A549 (cell line): Measurements from ENCODE around the gene NUDT16L1. TPM values are rescaled to one million over a fixed set of nuclear protein-coding genes. Genes with fewer than 3 reads are reported as not detected.

Experiments
- ATAC-seq, 2 experiments: fragments of 200-7000 bp in 1 of 2; fragments of >200 bp in 1 of 2; cut with Nextera tagmentation in 1 of 2; cut with Tn5 transposase in 1 of 2; 3 replicates each; pipeline versions ENCODE4 v1.8.0 to v1.9.1; 2018 to 2020; ENCODE audit warnings: mild to moderate bottlenecking in 1 of 2, moderate library complexity in 1 of 2
- CTCF ChIA-PET: fragments of 300-600 bp; sonication (Branson Sonifier 250); formaldehyde crosslinking; extraction: SDS; loops from one replicate; lab custom pipeline; 2021; ENCODE audit warnings: antibody characterized with exemption, inconsistent platforms; lab: Yijun Ruan, JAX
- POLR2A ChIA-PET: fragments of 350-600 bp; formaldehyde crosslinking; extraction: SDS; loops from one replicate; lab custom pipeline; 2021; ENCODE audit warnings: antibody characterized with exemption, inconsistent platforms; lab: Yijun Ruan, JAX
- DNase-seq, 2 experiments: peaks; one replicate each; pipeline versions ENCODE4 v3.0.0 to v3.0.0-alpha.2; 2011 to 2016; ENCODE audit warnings: low read depth in 1 of 2, low spot score in 1 of 2
- FAIRE-seq: peaks from 2 replicates; lab custom pipeline; 2011; peaks lifted over from hg19 to GRCh38; lab: Jason Lieb, UNC
- H3K27ac ChIP-seq, 2 experiments: fragments of >200 bp; sonication (Bioruptor Twin); formaldehyde crosslinking; 3 replicates each; pipeline ENCODE4 v1.5.1; 2016 to 2017
- H3K4me1 ChIP-seq: fragments of >200 bp; sonication (Bioruptor Twin); formaldehyde crosslinking; 3 replicates; pipeline ENCODE4 v1.6.1; 2016
- H3K4me2 ChIP-seq: fragments of >200 bp; sonication (Bioruptor Twin); formaldehyde crosslinking; 3 replicates; pipeline ENCODE4 v1.6.1; 2016
- H3K4me3 ChIP-seq: fragments of >200 bp; sonication (Bioruptor Twin); formaldehyde crosslinking; 3 replicates; pipeline ENCODE4 v1.5.1; 2016
- H3K9me3 ChIP-seq: fragments of >200 bp; sonication (Bioruptor Twin); formaldehyde crosslinking; 3 replicates; pipeline ENCODE4 v1.6.1; 2016
- CEBPB ChIP-seq, 2 experiments: fragments of >200 bp in 1 of 2; sonication (Bioruptor Twin) in 1 of 2; formaldehyde crosslinking in 1 of 2; IDR thresholded peaks; 2 replicates each; pipeline ENCODE4 v1.6.1; 2012 to 2016
- CHD2 ChIP-seq: fragments of 150-350 bp; IDR thresholded peaks from 2 replicates; pipeline ENCODE4 v1.6.1; 2014; ENCODE audit warnings: low read length; ENCODE audit not compliant: partially characterized antibody
- EHMT2 ChIP-seq: fragments of 200-600 bp; sonication (generic); IDR thresholded peaks from 2 replicates; pipeline ENCODE4 v1.6.1; 2016; ENCODE audit warnings: antibody characterized with exemption, low read depth, mild to moderate bottlenecking, moderate library complexity
- FOSB ChIP-seq: fragments of 250-450 bp; sonication (Bioruptor Pico); IDR thresholded peaks from 2 replicates; pipeline ENCODE4 v1.5.0; 2020; ENCODE audit warnings: mild to moderate bottlenecking, moderate library complexity
- FOSL2 ChIP-seq, 2 experiments: fragments of 450-650 bp in 1 of 2; fragments of >200 bp in 1 of 2; sonication (Bioruptor Twin) in 1 of 2; formaldehyde crosslinking; IDR thresholded peaks; 2 replicates each; pipeline versions ENCODE4 v1.5.0 to v1.6.1; 2016 to 2020; ENCODE audit warnings: mild to moderate bottlenecking in 1 of 2, moderate library complexity in 1 of 2
- HDAC2 ChIP-seq: fragments of 200-600 bp; sonication (generic); IDR thresholded peaks from 2 replicates; pipeline ENCODE4 v1.6.1; 2016
- HEYL ChIP-seq: fragments of 250-450 bp; sonication (Bioruptor Pico); IDR thresholded peaks from 2 replicates; pipeline ENCODE4 v1.8.0; 2021; ENCODE audit warnings: mild to moderate bottlenecking, moderate library complexity
- HOXB13 ChIP-seq: fragments of 250-450 bp; sonication (Bioruptor Pico); IDR thresholded peaks from 2 replicates; pipeline ENCODE4 v1.5.0; 2020; ENCODE audit warnings: low read depth, mild to moderate bottlenecking, moderate library complexity
- KDM1A ChIP-seq: fragments of 200-600 bp; sonication (generic); IDR thresholded peaks from 2 replicates; pipeline ENCODE4 v1.6.1; 2016; ENCODE audit warnings: low read depth, mild to moderate bottlenecking
- KDM5A ChIP-seq: fragments of 200-600 bp; sonication (generic); IDR thresholded peaks from 2 replicates; pipeline ENCODE4 v1.6.1; 2016; ENCODE audit warnings: antibody characterized with exemption, mild to moderate bottlenecking
- MAFK ChIP-seq: fragments of 450-650 bp; IDR thresholded peaks from 2 replicates; pipeline ENCODE4 v1.6.1; 2014; ENCODE audit not compliant: partially characterized antibody
- MYC ChIP-seq: IDR thresholded peaks from 2 replicates; pipeline ENCODE4 v1.6.1; 2012; ENCODE audit warnings: mild to moderate bottlenecking, inconsistent platforms, low read length, improper control_type of control experiment, borderline replicate concordance
- NPAS2 ChIP-seq: fragments of 250-450 bp; sonication (Bioruptor Pico); IDR thresholded peaks from 2 replicates; pipeline ENCODE4 v1.8.0; 2022; ENCODE audit warnings: mild to moderate bottlenecking, moderate library complexity, borderline replicate concordance
- NR3C1 ChIP-seq: fragments of >200 bp; sonication (Bioruptor Twin); formaldehyde crosslinking; IDR thresholded peaks from 3 replicates; pipeline ENCODE4 v1.6.1; 2017
- RAD21 ChIP-seq, 2 experiments: fragments of >200 bp in 1 of 2; sonication (Bioruptor Twin) in 1 of 2; formaldehyde crosslinking in 1 of 2; IDR thresholded peaks in 1 of 2; conservative IDR thresholded peaks in 1 of 2; 2 replicates in 1 of 2; 3 replicates in 1 of 2; pipeline ENCODE4 v1.6.1; 2012 to 2018; ENCODE audit warnings: inconsistent platforms in 1 of 2
- RCOR1 ChIP-seq: fragments of 150-350 bp; IDR thresholded peaks from 2 replicates; pipeline ENCODE4 v1.6.1; 2014; ENCODE audit warnings: antibody characterized with exemption, low read length, low read depth
- ZFP36 ChIP-seq: fragments of 450-650 bp; IDR thresholded peaks from 2 replicates; pipeline ENCODE4 v1.6.1; 2014; ENCODE audit warnings: borderline replicate concordance; ENCODE audit not compliant: partially characterized antibody
- ZNF302 ChIP-seq: fragments of 250-450 bp; sonication (Bioruptor Pico); IDR thresholded peaks from 2 replicates; pipeline ENCODE4 v1.9.0; 2021; ENCODE audit warnings: inconsistent platforms, mild to moderate bottlenecking, moderate library complexity
- ZSCAN20 ChIP-seq: fragments of 250-450 bp; sonication (Bioruptor Pico); IDR thresholded peaks from 2 replicates; pipeline ENCODE4 v1.8.0; 2022; ENCODE audit warnings: mild to moderate bottlenecking, moderate library complexity
- WGBS: methylation state at CpG from one replicate; pipeline ENCODE4 v1.1.6; 2017; ENCODE audit errors: missing lambda C conversion rate; 5-methylcytosine and 5-hydroxymethylcytosine counted together
- polyA plus RNA-seq, 4 experiments: library from polyadenylated mRNA; depleted of rRNA in 3 of 4; stranded (reverse); fragments of >200 nt; fragmentation: RNase III in 1 of 4; extraction: RNeasy Plus Mini Kit Qiagen cat#74134 plus additional on column Dnase treatment in 1 of 4; gene quantifications; 2 replicates in 3 of 4; 3 replicates in 1 of 4; pipeline ENCODE4 v1.2.3, GENCODE V29; 2011 to 2017
- TF ChIP-seq, protein P1 (sequence below): fragments of >200 bp; sonication (Bioruptor Twin); formaldehyde crosslinking; IDR thresholded peaks from 3 replicates; pipeline ENCODE4 v1.5.1; 2016
- TF ChIP-seq, protein P2 (sequence below): IDR thresholded peaks from 2 replicates; pipeline ENCODE4 v1.6.1; 2012; ENCODE audit warnings: low read depth, borderline replicate concordance

The NUDT16L1 gene
- polyA plus RNA-seq, 2 of the 4 experiments (the other 2 are of a cell fraction), result 15.5 to 22.9 TPM

DNA sequence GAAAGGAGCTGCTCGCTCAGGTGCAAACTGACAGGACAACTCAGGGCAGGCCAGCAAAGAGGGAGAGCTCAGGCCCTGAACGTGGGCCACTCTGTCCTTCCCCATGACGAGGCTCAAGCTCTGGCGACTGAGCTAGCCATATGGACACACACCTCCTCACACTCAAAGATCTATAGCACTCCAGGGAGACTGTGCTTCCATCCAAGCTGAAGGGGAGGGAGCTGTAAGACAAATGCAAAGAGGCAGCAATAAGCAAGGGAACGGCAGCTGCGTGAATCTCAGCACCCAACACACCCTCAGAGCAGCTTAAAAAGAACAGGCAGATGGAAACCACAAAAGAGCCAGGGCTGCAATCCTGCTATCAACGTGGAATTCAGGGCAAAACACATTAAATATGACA, 13.5 kb downstream of the NUDT16L1 start (continued):
- TF ChIP-seq HDAC2 (no peak), RAD21 (conservative IDR thresholded peaks at IDR 0.05 in 1 of 2, IDR thresholded peaks at IDR 0.05 in 1 of 2) (no peak)
- TF ChIP-seq, all 56 proteins: peak for 0

DNA sequence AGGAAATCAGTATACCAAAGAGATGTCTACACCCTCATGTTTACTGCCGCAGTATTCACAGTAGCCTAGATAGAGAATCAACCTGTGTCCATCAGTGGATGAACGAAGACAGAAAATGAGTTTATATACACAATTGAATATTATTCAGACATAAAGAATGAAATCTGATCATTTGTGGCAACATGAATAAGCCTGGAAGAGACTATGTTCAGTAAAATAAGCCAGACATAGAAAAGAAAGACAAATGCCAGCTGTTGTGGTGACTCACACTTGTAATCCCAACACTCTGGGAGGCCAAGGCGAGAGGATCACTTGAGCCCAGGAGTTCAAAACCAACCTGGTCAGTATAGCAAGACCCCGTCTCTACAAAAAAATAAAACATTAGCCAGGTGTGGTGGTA, 16.1 kb downstream of the NUDT16L1 start:
- Histone ChIP-seq H3K9me3 (no peaks in the 10 kb centered on the region), H3K4me1 (no peaks in the 10 kb centered on the region), H3K27ac (no peak overlapping the region), H3K4me2 (no peak overlapping the region), H3K4me3 (no peak overlapping the region)
- ATAC-seq (no peak), DNase-seq (no peak), FAIRE-seq (no peak)
- POLR2A ChIA-PET, result no interaction called here
- TF ChIP-seq MYC (no peak), NR3C1 (no peak), MAFK (no peak), FOSL2 (IDR thresholded peaks at IDR 0.05) (no peak), FOSL2 (CRISPR knock-in tag; IDR thresholded peaks at IDR 0.05) (no peak), ZFP36 (no peak), KDM1A (no peak), CEBPB (IDR thresholded peaks at IDR 0.05) (no peak), ZSCAN20 (no peak), FOSB (CRISPR knock-in tag) (no peak)
- TF ChIP-seq, protein P1, sequence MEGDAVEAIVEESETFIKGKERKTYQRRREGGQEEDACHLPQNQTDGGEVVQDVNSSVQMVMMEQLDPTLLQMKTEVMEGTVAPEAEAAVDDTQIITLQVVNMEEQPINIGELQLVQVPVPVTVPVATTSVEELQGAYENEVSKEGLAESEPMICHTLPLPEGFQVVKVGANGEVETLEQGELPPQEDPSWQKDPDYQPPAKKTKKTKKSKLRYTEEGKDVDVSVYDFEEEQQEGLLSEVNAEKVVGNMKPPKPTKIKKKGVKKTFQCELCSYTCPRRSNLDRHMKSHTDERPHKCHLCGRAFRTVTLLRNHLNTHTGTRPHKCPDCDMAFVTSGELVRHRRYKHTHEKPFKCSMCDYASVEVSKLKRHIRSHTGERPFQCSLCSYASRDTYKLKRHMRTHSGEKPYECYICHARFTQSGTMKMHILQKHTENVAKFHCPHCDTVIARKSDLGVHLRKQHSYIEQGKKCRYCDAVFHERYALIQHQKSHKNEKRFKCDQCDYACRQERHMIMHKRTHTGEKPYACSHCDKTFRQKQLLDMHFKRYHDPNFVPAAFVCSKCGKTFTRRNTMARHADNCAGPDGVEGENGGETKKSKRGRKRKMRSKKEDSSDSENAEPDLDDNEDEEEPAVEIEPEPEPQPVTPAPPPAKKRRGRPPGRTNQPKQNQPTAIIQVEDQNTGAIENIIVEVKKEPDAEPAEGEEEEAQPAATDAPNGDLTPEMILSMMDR, result no peak
- WGBS, result 93% methylated on average over 4 of the region's 4 CpGs
- CTCF ChIA-PET, result interaction anchor here (1.2 kb wide), 1 partner anchor 94 kb away, joined by 3 read pairs; no protein-coding TSS in a partner anchor

DNA sequence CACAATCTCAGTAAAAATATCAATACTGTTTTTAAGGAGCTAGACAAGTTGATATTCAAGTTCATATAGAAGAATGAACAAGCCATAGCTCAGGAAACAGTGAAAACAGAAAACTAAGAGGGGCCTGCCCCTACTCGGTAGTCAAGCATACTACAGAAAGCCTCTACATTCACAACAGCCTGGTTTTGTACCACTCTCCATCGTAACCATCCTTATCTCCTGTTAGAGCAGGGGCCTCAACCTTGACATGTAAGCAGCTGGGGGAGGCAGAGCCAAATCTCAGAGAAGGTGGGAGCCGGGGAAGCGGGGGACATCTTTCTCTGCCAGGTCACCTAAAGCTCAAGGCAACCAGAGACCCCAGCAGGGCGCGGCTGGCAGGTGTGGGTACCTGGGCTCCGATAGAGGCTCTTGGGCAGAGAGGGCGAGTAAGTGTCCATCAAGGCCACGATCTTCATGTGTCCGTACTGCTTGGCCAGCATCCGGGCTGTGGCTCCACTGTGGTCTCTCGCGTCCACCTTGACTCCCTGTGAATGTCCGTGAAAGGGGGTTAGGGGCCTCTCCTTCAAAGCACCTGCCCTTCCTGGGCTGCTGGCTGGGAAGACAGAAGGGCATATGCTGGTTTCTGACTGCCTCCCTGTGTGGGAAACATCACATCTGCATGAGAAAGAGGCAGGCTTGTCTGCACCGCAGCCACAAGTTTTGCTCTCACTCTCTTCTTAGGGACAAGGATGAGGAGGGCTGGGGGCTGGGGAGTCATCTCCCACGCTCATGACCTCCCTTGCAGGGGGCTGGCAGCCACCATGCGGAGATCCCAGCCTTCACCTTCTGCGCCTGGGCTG, 20.5 kb downstream of the NUDT16L1 start:
- no peaks in the 10 kb centered on the region for H3K9me3 ChIP-seq
- ATAC-seq (no peak), FAIRE-seq (no peak), DNase-seq (no peak)
- no peaks in the 10 kb centered on the region for H3K4me1 ChIP-seq
- CTCF ChIA-PET, result interaction anchor here (1.7 kb wide), 1 partner anchor 64 kb away, joined by 4 read pairs; no protein-coding TSS in a partner anchor
- TF ChIP-seq CHD2 (no peak), HEYL (no peak), RCOR1 (no peak), MYC (no peak), ZNF302 (CRISPR knock-in tag) (no peak), HOXB13 (CRISPR knock-in tag) (no peak), ZFP36 (no peak), KDM5A (no peak), NPAS2 (CRISPR knock-in tag) (no peak), EHMT2 (no peak)
- TF ChIP-seq, protein P2, sequence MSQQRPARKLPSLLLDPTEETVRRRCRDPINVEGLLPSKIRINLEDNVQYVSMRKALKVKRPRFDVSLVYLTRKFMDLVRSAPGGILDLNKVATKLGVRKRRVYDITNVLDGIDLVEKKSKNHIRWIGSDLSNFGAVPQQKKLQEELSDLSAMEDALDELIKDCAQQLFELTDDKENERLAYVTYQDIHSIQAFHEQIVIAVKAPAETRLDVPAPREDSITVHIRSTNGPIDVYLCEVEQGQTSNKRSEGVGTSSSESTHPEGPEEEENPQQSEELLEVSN, result no peak
- H3K4me2 ChIP-seq, result no peak overlapping the region
- H3K27ac ChIP-seq, result no peak overlapping the region
- H3K4me3 ChIP-seq, result no peak overlapping the region
- POLR2A ChIA-PET, result no interaction called here
- WGBS, result 92% methylated on average over 18 of the region's 18 CpGs
